K562 (cell line): Measurements from ENCODE around the gene SCMH1.

Experiments
- BACH1 ChIP-seq: fragments of 200-800 bp; sonication (Bioruptor generic); IDR thresholded peaks from 2 replicates; pipeline ENCODE4 v1.6.1; 2016; ENCODE audit warnings: missing genetic modification characterization, missing compliant biosample characterization
- BRF1 ChIP-seq: IDR thresholded peaks from 3 replicates; pipeline ENCODE4 v1.6.1; 2011; ENCODE audit warnings: borderline replicate concordance, mild to moderate bottlenecking; ENCODE audit not compliant: insufficient read length; ENCODE audit errors: extremely low read depth
- CTCF ChIP-seq, 3 experiments: IDR thresholded peaks in 2 of 3; conservative IDR thresholded peaks in 1 of 3; 2 replicates each; pipeline ENCODE4 v1.5.1; 2011 to 2012; ENCODE audit warnings: low read length in 3 of 3, mild to moderate bottlenecking in 3 of 3, control low read depth in 2 of 3, improper control_type of control experiment in 1 of 3, inconsistent platforms in 1 of 3, low read depth in 1 of 3, mixed read lengths in 1 of 3, moderate library complexity in 1 of 3; ENCODE audit not compliant: insufficient read depth in 2 of 3
- ELK1 ChIP-seq: sonication (generic); formaldehyde crosslinking; IDR thresholded peaks from 2 replicates; pipeline ENCODE4 v1.8.1; 2022; ENCODE audit warnings: missing genetic modification reagents
- GABPA ChIP-seq: fragments of 200-800 bp; sonication (Bioruptor generic); conservative IDR thresholded peaks from 2 replicates; pipeline ENCODE4 v1.6.1; 2016; ENCODE audit warnings: low read depth, missing genetic modification characterization, missing compliant biosample characterization
- IRF9 ChIP-seq: fragments of 450-650 bp; IDR thresholded peaks from 2 replicates; pipeline ENCODE4 v1.6.1; 2016; ENCODE audit warnings: missing biosample characterization, missing genetic modification characterization
- KLF13 ChIP-seq: fragments of 450-650 bp; IDR thresholded peaks from 2 replicates; pipeline ENCODE4 v1.6.1; 2016; ENCODE audit warnings: missing genetic modification characterization, low read depth, mild to moderate bottlenecking, missing compliant biosample characterization, moderate library complexity, borderline replicate concordance
- MAZ ChIP-seq, 2 experiments: fragments of 450-650 bp in 1 of 2; sonication (generic) in 1 of 2; formaldehyde crosslinking; IDR thresholded peaks in 1 of 2; conservative IDR thresholded peaks in 1 of 2; 2 replicates each; pipeline versions ENCODE4 v1.4.0 to v1.5.0; 2020; ENCODE audit warnings: mild to moderate bottlenecking in 1 of 2, missing genetic modification reagents in 1 of 2
- NFATC3 ChIP-seq: fragments of 450-650 bp; IDR thresholded peaks from 2 replicates; pipeline ENCODE4 v1.6.1; 2017; ENCODE audit warnings: mild to moderate bottlenecking
- NR2C1 ChIP-seq, 2 experiments: fragments of 450-650 bp; IDR thresholded peaks; 2 replicates each; pipeline ENCODE4 v1.6.1; 2017; ENCODE audit warnings: mild to moderate bottlenecking in 2 of 2, antibody characterized with exemption in 1 of 2, inconsistent platforms in 1 of 2, missing compliant biosample characterization in 1 of 2, missing genetic modification characterization in 1 of 2
- REST ChIP-seq, 2 experiments: fragments of 450-650 bp; formaldehyde crosslinking in 1 of 2; IDR thresholded peaks; 2 replicates each; pipeline versions ENCODE4 v1.4.0 to v1.6.1; 2014 to 2020; ENCODE audit warnings: mild to moderate bottlenecking in 2 of 2, borderline replicate concordance in 1 of 2, low read depth in 1 of 2
- SMARCE1 ChIP-seq: fragments of 450-650 bp; IDR thresholded peaks from 2 replicates; pipeline ENCODE4 v1.7.1; 2016; ENCODE audit warnings: mild to moderate bottlenecking
- ZNF609 ChIP-seq: sonication (generic); formaldehyde crosslinking; IDR thresholded peaks from 2 replicates; pipeline ENCODE4 v1.8.1; 2023; ENCODE audit warnings: missing genetic modification reagents, mild to moderate bottlenecking, borderline replicate concordance

- no peak for TF ChIP-seq MAZ (CRISPR knock-in tag; conservative IDR thresholded peaks at IDR 0.05 in 1 of 2, IDR thresholded peaks at IDR 0.05 in 1 of 2)
- TF ChIP-seq CTCF (IDR thresholded peaks at IDR 0.05 in 2 of 3, conservative IDR thresholded peaks at IDR 0.05 in 1 of 3; ENCODE audit: insufficient read depth in 2 of 3, low read depth in 1 of 3, low read length in 3 of 3): no peak
- no peak for TF ChIP-seq BACH1 (tag)
- TF ChIP-seq ELK1: no peak
- TF ChIP-seq ZNF609 (CRISPR knock-in tag): no peak
- no peak for TF ChIP-seq SMARCE1
- no peak for TF ChIP-seq REST (IDR thresholded peaks at IDR 0.05; ENCODE audit: borderline replicate concordance)
- TF ChIP-seq REST (CRISPR knock-in tag; IDR thresholded peaks at IDR 0.05; ENCODE audit: low read depth): no peak
- no peak for TF ChIP-seq BRF1
- no peak for TF ChIP-seq IRF9 (tag)
- TF ChIP-seq KLF13 (tag): no peak
- TF ChIP-seq NR2C1 (IDR thresholded peaks at IDR 0.05): no peak
- TF ChIP-seq NR2C1 (tag; IDR thresholded peaks at IDR 0.05): no peak
- no peak for TF ChIP-seq GABPA
- TF ChIP-seq NFATC3: no peak
Measured at GRCh38 chr1:41243079-41243385, 926 bp upstream of the SCMH1 start.
